Neural progenitor cell (in vitro differentiated cells): ENCODE measurements around the gene VWA8.
"Not testable (repeated sequence)": the region's sequence is repeated elsewhere in the genome, so short reads cannot be mapped to it uniquely, and the experiment has no call there.

ENCODE experiments used
- EZH2 ChIP-seq: fragments of 200-600 bp; sonication (generic); IDR thresholded peaks from 2 replicates; pipeline ENCODE4 v1.6.1; 2017; ENCODE audit warnings: antibody characterized with exemption, mild to moderate bottlenecking, moderate library complexity
- TF ChIP-seq, protein P1 (sequence below): fragments of 200-600 bp; sonication (generic); IDR thresholded peaks from 2 replicates; pipeline ENCODE4 v1.5.1; 2017; ENCODE audit warnings: antibody characterized with exemption, mild to moderate bottlenecking

DNA sequence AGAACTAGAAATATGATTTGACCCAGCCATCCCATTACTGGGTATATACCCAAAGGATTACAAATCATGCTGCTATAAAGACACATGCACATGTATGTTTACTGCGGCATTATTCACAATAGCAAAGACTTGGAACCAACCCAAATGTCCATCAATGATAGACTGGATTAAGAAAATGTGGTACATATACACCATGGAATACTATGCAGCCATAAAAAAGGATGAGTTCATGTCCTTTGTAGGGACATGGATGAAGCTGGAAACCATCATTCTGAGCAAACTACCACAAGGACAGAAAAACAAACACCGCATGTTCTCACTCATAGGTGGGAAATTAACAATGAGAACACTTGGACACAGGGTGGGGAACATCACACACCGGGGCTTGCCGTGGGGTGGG lies 38.0 kb downstream of the VWA8 start:
- TF ChIP-seq, protein P1, sequence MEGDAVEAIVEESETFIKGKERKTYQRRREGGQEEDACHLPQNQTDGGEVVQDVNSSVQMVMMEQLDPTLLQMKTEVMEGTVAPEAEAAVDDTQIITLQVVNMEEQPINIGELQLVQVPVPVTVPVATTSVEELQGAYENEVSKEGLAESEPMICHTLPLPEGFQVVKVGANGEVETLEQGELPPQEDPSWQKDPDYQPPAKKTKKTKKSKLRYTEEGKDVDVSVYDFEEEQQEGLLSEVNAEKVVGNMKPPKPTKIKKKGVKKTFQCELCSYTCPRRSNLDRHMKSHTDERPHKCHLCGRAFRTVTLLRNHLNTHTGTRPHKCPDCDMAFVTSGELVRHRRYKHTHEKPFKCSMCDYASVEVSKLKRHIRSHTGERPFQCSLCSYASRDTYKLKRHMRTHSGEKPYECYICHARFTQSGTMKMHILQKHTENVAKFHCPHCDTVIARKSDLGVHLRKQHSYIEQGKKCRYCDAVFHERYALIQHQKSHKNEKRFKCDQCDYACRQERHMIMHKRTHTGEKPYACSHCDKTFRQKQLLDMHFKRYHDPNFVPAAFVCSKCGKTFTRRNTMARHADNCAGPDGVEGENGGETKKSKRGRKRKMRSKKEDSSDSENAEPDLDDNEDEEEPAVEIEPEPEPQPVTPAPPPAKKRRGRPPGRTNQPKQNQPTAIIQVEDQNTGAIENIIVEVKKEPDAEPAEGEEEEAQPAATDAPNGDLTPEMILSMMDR = not testable (repeated sequence)
- not testable (repeated sequence) for TF ChIP-seq EZH2
